22Rv1 (cell line): ENCODE results near the gene MINPP1.

Experiments used
- CTCF ChIP-seq: fragments of 450-650 bp; IDR thresholded peaks from 2 replicates; pipeline ENCODE4 v1.5.1; 2017; ENCODE audit warnings: mild to moderate bottlenecking
- ZFX ChIP-seq: fragments of 450-650 bp; IDR thresholded peaks from 2 replicates; pipeline ENCODE4 v1.6.1; 2017; ENCODE audit warnings: antibody characterized with exemption, borderline replicate concordance

DNA sequence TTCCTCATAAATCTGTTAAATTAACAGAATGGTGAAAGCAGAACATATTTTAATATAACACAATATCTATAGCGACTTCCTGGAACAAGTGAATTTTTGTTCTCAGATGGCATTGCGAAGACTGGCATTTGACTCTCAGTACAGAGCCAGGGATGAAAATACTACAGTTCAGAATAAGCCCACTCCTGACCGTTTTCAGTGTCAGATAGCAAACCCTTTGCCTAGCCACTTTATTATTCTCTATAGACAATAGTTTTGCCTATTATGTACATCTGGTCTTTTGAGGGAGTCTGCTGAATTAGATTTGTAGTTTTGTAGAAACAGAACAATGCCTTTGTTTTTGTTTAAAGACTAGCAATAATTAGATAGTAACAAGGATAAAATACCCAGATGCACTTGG is 2.3 kb downstream of the MINPP1 start:
- TF ChIP-seq CTCF (no peak), ZFX (no peak)
